Activated CD4-positive, alpha-beta T cell treated with anti-CD3 and anti-CD28 coated beads for 36 hours (primary cell): ENCODE measurements around the gene DNAAF3. TPM values are rescaled to one million over a fixed set of nuclear protein-coding genes. Genes with fewer than 3 reads are reported as not detected.
A peak's percentile ranks its signal among the peaks of the same experiment; 100 is the strongest.

Experiments used
- ATAC-seq: fragments of 200-7000 bp; cut with Tn5 transposase; one replicate; pipeline ENCODE4 v1.10.0; 2021; ENCODE audit warnings: mild to moderate bottlenecking, moderate library complexity
- CTCF ChIA-PET: fragments of 350-600 bp; sonication (Branson Sonifier 250); formaldehyde crosslinking; loops from one replicate; lab custom pipeline; 2021; ENCODE audit warnings: antibody characterized with exemption; lab: Charles Lee
- POLR2A ChIA-PET: fragments of 350-600 bp; sonication (Branson Sonifier 250); formaldehyde crosslinking; loops from one replicate; lab custom pipeline; 2021; ENCODE audit warnings: antibody characterized with exemption, inconsistent platforms; lab: Charles Lee
- DNase-seq: peaks from one replicate; pipeline ENCODE4 v3.0.0-alpha.2; 2020
- H3K27ac Mint-ChIP-seq: one replicate; pipeline ENCODE4 v1.8.0; 2021; ENCODE audit warnings: mixed read lengths
- H3K27me3 Mint-ChIP-seq: one replicate; pipeline ENCODE4 v1.8.0; 2021; ENCODE audit warnings: mixed read lengths
- H3K36me3 Mint-ChIP-seq: one replicate; pipeline ENCODE4 v1.8.0; 2021; ENCODE audit warnings: low read depth, mixed read lengths
- H3K4me1 Mint-ChIP-seq: one replicate; pipeline ENCODE4 v1.8.0; 2021; ENCODE audit warnings: mixed read lengths
- H3K4me3 Mint-ChIP-seq: one replicate; pipeline ENCODE4 v1.8.0; 2021; ENCODE audit warnings: mild to moderate bottlenecking, moderate library complexity, mixed read lengths
- H3K9me3 Mint-ChIP-seq: one replicate; pipeline ENCODE4 v1.8.0; 2021; ENCODE audit warnings: low read depth, mixed read lengths
- intact Hi-C, 2 experiments: fragments of 100-400 bp; cut with DNase I in 1 of 2; cut with micrococcal nuclease in 1 of 2; formaldehyde crosslinking; loops; one replicate each; pipeline versions ENCODE4 v1.14.2 to v1.15.1; 2022 to 2024; cut with DNase I, micrococcal nuclease
- total RNA-seq, 2 experiments: library from RNA; stranded (reverse); gene quantifications; one replicate each; pipeline ENCODE4 v1.2.3, GENCODE V29; 2021

Gene DNAAF3
- total RNA-seq, 2 experiments from 2014 or later, result 0.53 to 0.72 TPM

GRCh38 chr19:55133639-55134444 is 32.6 kb downstream of the DNAAF3 start:
- intact Hi-C loops, result loop anchor here in 1 of 2 experiments (5.0 kb wide), 1 partner anchor 252 kb away; no protein-coding TSS in a partner anchor
- no peak for ATAC-seq
- CTCF ChIA-PET, result interaction anchor here (1.3 to 1.5 kb wide), 2 partner anchors 9 to 158 kb away, joined by 3 read pairs; no protein-coding TSS in a partner anchor

DNA sequence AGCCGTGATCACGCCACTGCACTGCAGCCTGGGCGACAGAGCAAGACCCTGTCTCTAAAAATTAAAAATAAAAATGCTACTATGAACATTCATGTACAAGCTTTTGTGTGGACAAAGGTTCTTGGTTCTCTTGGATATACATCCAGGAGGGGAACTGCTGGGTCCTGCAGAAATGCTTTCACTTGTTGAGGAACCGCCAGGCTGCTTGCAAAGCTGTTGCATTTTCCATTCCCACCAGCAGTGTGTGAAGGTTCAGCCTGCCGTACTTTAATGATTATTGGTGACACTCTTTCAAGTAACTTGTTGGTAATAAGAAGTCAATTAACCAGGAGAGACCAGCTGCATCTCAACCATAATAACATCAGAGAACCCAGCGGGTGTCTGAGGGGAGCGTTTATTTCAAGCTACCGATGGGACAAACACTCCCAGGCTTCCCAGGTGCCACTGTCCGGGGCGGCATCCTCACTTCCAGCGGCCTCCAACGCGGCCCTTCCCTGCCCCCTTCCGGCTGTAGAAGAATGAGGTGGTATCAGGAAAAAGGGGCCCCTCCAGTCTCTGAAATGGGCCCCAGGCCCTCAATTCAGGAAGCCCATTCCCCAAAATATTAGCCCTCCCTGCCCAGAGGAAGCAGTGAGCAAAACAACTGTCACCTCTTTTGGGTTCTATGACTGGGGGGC is 33.8 kb downstream of the DNAAF3 start:
- Mint-ChIP-seq H3K4me1 (no peaks in the 10 kb centered on the region), H3K9me3 (no peaks in the 10 kb centered on the region), H3K36me3 (no peaks in the 10 kb centered on the region), H3K4me3 (no peak overlapping the region), H3K27me3 (peaks cover 20% of the 10 kb centered on the region), H3K27ac (no peak overlapping the region)
- DNase-seq (no peak), ATAC-seq (no peak)
- ChIA-PET CTCF (interaction anchor here (0.7 to 1.5 kb wide), 5 partner anchors 9 to 197 kb away, joined by 3 to 6 read pairs (median 3); no protein-coding TSS in a partner anchor), POLR2A (no interaction called here)
- intact Hi-C loops, result loop anchor here in 1 of 2 experiments (5.0 kb wide), 1 partner anchor 250 kb away; no protein-coding TSS in a partner anchor

More at GRCh38 chr19:55133639-55134444, 32.6 kb downstream of the DNAAF3 start:
- Mint-ChIP-seq H3K36me3 (no peaks in the 10 kb centered on the region), H3K4me1 (no peaks in the 10 kb centered on the region), H3K9me3 (no peaks in the 10 kb centered on the region), H3K27me3 (peaks cover 21% of the 10 kb centered on the region), H3K27ac (no peak overlapping the region), H3K4me3 (no peak overlapping the region)
- no peak for DNase-seq
- POLR2A ChIA-PET, result no interaction called here

- H3K9me3 Mint-ChIP-seq, result no peaks in the 10 kb centered on the region
- ChIA-PET POLR2A (no interaction called here), CTCF (no interaction called here)
- DNase-seq (no peak), ATAC-seq (no peak)
- no peak overlapping the region for H3K4me3 Mint-ChIP-seq
- no peak overlapping the region for H3K27ac Mint-ChIP-seq
- intact Hi-C loops, result loop anchor here in 1 of 2 experiments (5.0 kb wide), 1 partner anchor 249 kb away; no protein-coding TSS in a partner anchor
- H3K27me3 Mint-ChIP-seq, result peaks cover 21% of the 10 kb centered on the region
- no peaks in the 10 kb centered on the region for H3K36me3 Mint-ChIP-seq
- no peaks in the 10 kb centered on the region for H3K4me1 Mint-ChIP-seq
These were observed 35.0 kb downstream of the DNAAF3 start for GRCh38 chr19:55131421-55131820.

DNA sequence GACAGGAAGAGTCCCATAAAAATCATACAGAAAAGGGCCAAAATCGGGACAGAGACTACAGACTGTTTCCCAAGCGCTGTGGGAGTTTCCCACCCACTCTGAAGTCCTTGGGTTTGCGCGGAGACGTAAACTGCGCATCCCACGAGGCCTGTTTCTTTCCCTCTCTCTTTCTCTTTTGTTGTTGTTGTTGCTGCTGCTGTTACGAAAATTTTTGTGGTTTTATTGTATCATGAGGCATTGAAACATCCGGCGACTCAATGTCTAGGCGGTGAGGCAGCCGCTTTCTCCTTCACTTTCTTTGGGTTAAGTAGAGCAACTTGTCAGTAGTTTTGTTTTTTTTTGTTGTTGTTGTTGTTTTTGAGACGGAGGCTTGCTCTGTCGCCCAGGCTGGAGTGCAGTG is 47.4 kb downstream of the DNAAF3 start:
- peak overlapping the region; percentile 72 for H3K27ac Mint-ChIP-seq

GRCh38 chr19:55118401-55118991 is 47.9 kb downstream of the DNAAF3 start:
- intact Hi-C loops, result loop anchor here in 1 of 2 experiments (5.0 to 10.0 kb wide), 3 partner anchors 524 to 1016 kb away; partner anchors contain the start of genes NDUFA3, OSCAR, ZNF580 and ZNF581
- peaks cover 24% of the 10 kb centered on the region for H3K4me1 Mint-ChIP-seq
- H3K27ac Mint-ChIP-seq, result peak overlapping the region; percentile 97
- POLR2A ChIA-PET, result interaction anchor here (1.1 kb wide), 1 partner anchor 358 kb away, joined by 3 read pairs; no protein-coding TSS in a partner anchor
- peaks cover 9% of the 10 kb centered on the region for H3K36me3 Mint-ChIP-seq
- peaks cover 5% of the 10 kb centered on the region for H3K27me3 Mint-ChIP-seq
- no peaks in the 10 kb centered on the region for H3K9me3 Mint-ChIP-seq
- peak overlapping the region; percentile 92 for H3K4me3 Mint-ChIP-seq
- CTCF ChIA-PET, result interaction anchor here (0.5 to 2.8 kb wide), 6 partner anchors 31 to 393 kb away, joined by 3 to 7 read pairs (median 3); no protein-coding TSS in a partner anchor
- DNase-seq (peak; percentile 66), ATAC-seq (no peak)

More for the DNA sequence above, 47.4 kb downstream of the DNAAF3 start:
- ATAC-seq (no peak), DNase-seq (peak; percentile 44)
- POLR2A ChIA-PET, result interaction anchor here (0.6 kb wide), 1 partner anchor 1242 kb away, joined by 3 read pairs; no protein-coding TSS in a partner anchor
- CTCF ChIA-PET, result interaction anchor here (0.5 to 0.6 kb wide), 2 partner anchors 140 to 174 kb away, joined by 3 read pairs; no protein-coding TSS in a partner anchor
- Mint-ChIP-seq H3K4me1 (peaks cover 24% of the 10 kb centered on the region), H3K36me3 (peaks cover 9% of the 10 kb centered on the region), H3K27me3 (peaks cover 5% of the 10 kb centered on the region), H3K4me3 (peak overlapping the region; percentile 92), H3K9me3 (no peaks in the 10 kb centered on the region)
- intact Hi-C loops, result loop anchor here in 1 of 2 experiments (5.0 to 10.0 kb wide), 3 partner anchors 523 to 1017 kb away; partner anchors contain the start of genes NDUFA3, OSCAR, ZNF580 and ZNF581

- peak; percentile 96 for ATAC-seq
- Mint-ChIP-seq H3K4me1 (peaks cover 24% of the 10 kb centered on the region), H3K27ac (peak overlapping the region; percentile 97), H3K4me3 (peak overlapping the region; percentile 92), H3K36me3 (peaks cover 9% of the 10 kb centered on the region), H3K9me3 (no peaks in the 10 kb centered on the region), H3K27me3 (peaks cover 2% of the 10 kb centered on the region)
- CTCF ChIA-PET, result interaction anchor here (0.7 to 2.8 kb wide), 5 partner anchors 30 to 393 kb away, joined by 3 to 7 read pairs (median 3); partner anchors contain the start of gene KMT5C
- peak; percentile 99 for DNase-seq
- intact Hi-C loops, result loop anchor here in 1 of 2 experiments (1.0 to 10.0 kb wide), 21 partner anchors 37 to 1016 kb away; partner anchors contain the start of genes DNAAF3, EPN1, FIZ1 and HSPBP1
- POLR2A ChIA-PET, result interaction anchor here (0.6 to 1.1 kb wide), 3 partner anchors 290 to 654 kb away, joined by 3 read pairs; partner anchors contain the start of genes LENG9 and UBE2S
These were observed 48.6 kb downstream of the DNAAF3 start for GRCh38 chr19:55117663-55118391.

DNA sequence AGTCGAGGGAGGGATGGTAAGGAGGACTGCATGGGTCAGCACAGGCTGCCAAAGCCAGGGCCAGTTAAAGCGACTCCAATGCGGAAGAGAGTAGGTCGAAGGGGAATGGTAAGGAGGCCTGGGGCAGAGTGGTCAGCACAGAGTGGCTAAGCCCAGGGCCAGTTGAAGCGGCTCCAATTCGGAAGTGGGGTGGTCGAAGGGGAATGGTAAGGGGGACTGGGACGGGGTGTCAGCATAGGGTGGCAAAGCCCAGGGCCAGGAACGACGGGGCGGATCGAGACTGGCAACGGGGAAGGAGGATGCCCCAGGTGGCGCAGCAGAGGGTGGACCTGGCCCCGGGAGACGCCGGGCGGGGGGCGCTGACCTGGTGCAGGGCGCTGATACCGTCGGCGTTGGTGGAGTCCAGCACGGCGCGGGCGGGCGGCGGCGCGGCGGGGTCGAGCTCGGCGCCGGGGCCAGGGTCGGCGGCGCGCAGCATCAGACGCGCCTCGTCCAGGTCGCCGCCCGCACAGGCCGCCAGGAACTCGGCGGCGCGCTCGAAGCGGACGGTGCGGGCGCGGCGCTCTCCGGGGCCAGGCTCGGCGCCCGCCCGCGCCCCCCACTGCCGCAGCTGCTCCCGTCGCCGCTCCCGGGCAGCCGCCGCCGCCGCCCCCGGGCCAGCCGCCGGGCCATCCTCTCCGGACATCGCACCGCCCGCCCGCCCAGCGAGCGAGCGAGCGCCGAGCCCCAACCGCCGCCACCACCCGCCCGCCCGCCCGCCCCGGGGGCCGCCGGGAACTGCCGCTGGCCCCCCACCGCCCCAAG is 49.4 kb downstream of the DNAAF3 start, which contains the start of gene PPP1R12C:
PPP1R12C (minus strand) TSS at position 779 of the 804 bp plus-strand sequence; CDS start at position 685, 94 bp downstream.
- DNase-seq (peak; percentile 44), ATAC-seq (peak; percentile 13)
- H3K9me3 Mint-ChIP-seq, result no peaks in the 10 kb centered on the region
- no peaks in the 10 kb centered on the region for H3K27me3 Mint-ChIP-seq
- H3K36me3 Mint-ChIP-seq, result peaks cover 9% of the 10 kb centered on the region
- ChIA-PET POLR2A (interaction anchor here (0.6 to 1.1 kb wide), 5 partner anchors 34 to 654 kb away, joined by 3 read pairs; partner anchors contain the start of genes LENG9 and UBE2S), CTCF (interaction anchor here (1.0 to 2.8 kb wide), 2 partner anchors 29 to 223 kb away, joined by 3 to 7 read pairs; partner anchors contain the start of gene KMT5C)
- H3K4me1 Mint-ChIP-seq, result peaks cover 24% of the 10 kb centered on the region
- H3K27ac Mint-ChIP-seq, result peak within 1 kb of the TSS; percentile 97
- H3K4me3 Mint-ChIP-seq, result peak within 1 kb of the TSS; percentile 95
- intact Hi-C loops, result loop anchor here in 1 of 2 experiments (1.0 to 10.0 kb wide), 22 partner anchors 29 to 1015 kb away; partner anchors contain the start of genes DNAAF3, EPN1, FIZ1 and HSPBP1

- ChIA-PET POLR2A (interaction anchor here (0.6 kb wide), 2 partner anchors 35 to 132 kb away, joined by 3 read pairs; no protein-coding TSS in a partner anchor), CTCF (interaction anchor here (0.6 to 2.8 kb wide), 2 partner anchors 28 to 561 kb away, joined by 3 to 7 read pairs; no protein-coding TSS in a partner anchor)
- DNase-seq (peak; percentile 77), ATAC-seq (peak; percentile 53)
- H3K4me3 Mint-ChIP-seq, result peak overlapping the region; percentile 95
- H3K9me3 Mint-ChIP-seq, result no peaks in the 10 kb centered on the region
- peaks cover 9% of the 10 kb centered on the region for H3K36me3 Mint-ChIP-seq
- H3K27me3 Mint-ChIP-seq, result no peaks in the 10 kb centered on the region
- peak overlapping the region; percentile 84 for H3K27ac Mint-ChIP-seq
- intact Hi-C loops, result loop anchor here in 1 of 2 experiments (1.0 to 10.0 kb wide), 4 partner anchors 28 to 1014 kb away; partner anchors contain the start of genes NDUFA3, OSCAR, ZNF580 and ZNF581
- H3K4me1 Mint-ChIP-seq, result peaks cover 24% of the 10 kb centered on the region
These were observed 50.1 kb downstream of the DNAAF3 start for GRCh38 chr19:55116232-55116858.
